Rectal smooth muscle tissue (tissue), 1 donor: ENCODE measurements around the gene ARMC2.
"Not testable (repeated sequence)": the region's sequence is repeated elsewhere in the genome, so short reads cannot be mapped to it uniquely, and the experiment has no call there.

ENCODE experiments used
- H3K27ac ChIP-seq: one replicate; pipeline ENCODE4 v1.7.0; 2013; ENCODE audit warnings: low read depth, low read length, inconsistent platforms
- H3K27me3 ChIP-seq: one replicate; pipeline ENCODE4 v1.7.0; 2013; ENCODE audit warnings: low read length; ENCODE audit not compliant: control insufficient read depth, insufficient read depth
- H3K36me3 ChIP-seq: one replicate; pipeline ENCODE4 v1.7.0; 2013; ENCODE audit warnings: low read length; ENCODE audit not compliant: control insufficient read depth, insufficient read depth
- H3K4me1 ChIP-seq: one replicate; pipeline ENCODE4 v1.7.0; 2013; ENCODE audit warnings: low read length; ENCODE audit not compliant: control insufficient read depth, insufficient read depth
- H3K4me3 ChIP-seq: one replicate; pipeline ENCODE4 v1.7.0; 2013; ENCODE audit warnings: low read length
- H3K9ac ChIP-seq: one replicate; pipeline ENCODE4 v1.7.0; 2013; ENCODE audit warnings: low read length

ARMC2 gene

DNA sequence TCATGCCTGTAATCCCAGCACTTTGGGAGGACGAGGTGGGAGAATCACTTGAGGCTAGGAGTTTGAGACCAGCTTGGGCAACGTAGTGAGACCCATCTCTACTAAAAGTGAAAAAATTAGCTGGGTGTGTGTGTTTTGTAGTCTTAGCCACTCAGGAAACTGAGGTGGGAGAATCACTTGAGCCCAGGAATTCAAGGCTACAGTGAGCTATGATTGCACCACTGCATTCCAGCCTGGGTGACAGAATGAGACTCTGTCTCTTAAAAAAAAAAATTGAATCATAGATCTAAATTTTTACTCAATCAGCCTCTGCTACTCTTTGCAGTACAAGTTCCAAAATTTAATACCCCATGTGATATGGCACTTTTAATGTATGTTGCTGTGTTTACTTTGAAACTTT lies 121.6 kb downstream of the ARMC2 start:
- Histone ChIP-seq H3K4me3 (no peak overlapping the region), H3K27me3 (no peaks in the 10 kb centered on the region), H3K9ac (no peak overlapping the region), H3K36me3 (no peaks in the 10 kb centered on the region), H3K27ac (no peak overlapping the region), H3K4me1 (no peaks in the 10 kb centered on the region)

DNA sequence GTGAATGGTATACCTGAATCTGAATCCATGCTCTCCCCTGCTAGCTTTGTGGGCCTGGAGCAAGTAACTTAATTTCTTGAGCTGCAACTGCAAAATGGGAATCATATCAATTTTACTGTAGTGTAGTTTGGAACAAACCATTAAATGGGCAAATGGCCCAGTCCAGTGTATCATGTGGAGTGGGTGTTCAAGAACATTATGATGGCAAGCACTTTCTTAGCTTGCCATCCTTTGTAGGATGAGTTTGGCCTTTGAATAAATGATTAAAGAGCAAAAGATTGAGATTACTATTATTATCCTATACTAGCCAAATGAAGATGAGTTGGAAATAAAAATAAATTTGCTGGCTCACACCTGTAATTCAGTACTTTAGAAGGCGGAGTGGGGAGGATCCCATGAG lies 126.0 kb downstream of the ARMC2 start:
- H3K27ac ChIP-seq = no peak overlapping the region
- no peaks in the 10 kb centered on the region for H3K36me3 ChIP-seq
- H3K4me1 ChIP-seq = no peaks in the 10 kb centered on the region
- no peaks in the 10 kb centered on the region for H3K27me3 ChIP-seq
- H3K4me3 ChIP-seq = no peak overlapping the region
- H3K9ac ChIP-seq = no peak overlapping the region

DNA sequence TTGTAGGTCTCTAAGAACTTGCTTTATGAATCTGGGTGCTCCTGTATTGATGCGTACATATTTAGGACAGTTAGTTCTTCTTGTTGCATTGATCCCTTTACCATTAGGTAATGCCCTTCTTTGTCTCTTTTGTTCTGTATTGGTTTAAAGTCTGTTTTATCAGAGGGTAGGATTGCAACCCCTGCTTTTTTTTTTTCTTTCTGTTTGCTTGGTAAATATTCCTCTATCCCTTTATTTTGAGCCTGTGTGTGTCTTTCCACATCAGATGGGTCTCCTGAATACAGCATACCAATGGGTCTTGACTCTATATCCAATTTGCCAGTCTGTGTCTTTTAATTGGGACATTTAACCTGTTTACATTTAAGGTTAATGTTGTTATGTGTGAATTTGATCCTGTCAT lies 130.4 kb downstream of the ARMC2 start:
- not testable (repeated sequence) for H3K36me3 ChIP-seq, H3K4me3 ChIP-seq, H3K4me1 ChIP-seq, H3K9ac ChIP-seq, H3K27ac ChIP-seq, H3K27me3 ChIP-seq

DNA sequence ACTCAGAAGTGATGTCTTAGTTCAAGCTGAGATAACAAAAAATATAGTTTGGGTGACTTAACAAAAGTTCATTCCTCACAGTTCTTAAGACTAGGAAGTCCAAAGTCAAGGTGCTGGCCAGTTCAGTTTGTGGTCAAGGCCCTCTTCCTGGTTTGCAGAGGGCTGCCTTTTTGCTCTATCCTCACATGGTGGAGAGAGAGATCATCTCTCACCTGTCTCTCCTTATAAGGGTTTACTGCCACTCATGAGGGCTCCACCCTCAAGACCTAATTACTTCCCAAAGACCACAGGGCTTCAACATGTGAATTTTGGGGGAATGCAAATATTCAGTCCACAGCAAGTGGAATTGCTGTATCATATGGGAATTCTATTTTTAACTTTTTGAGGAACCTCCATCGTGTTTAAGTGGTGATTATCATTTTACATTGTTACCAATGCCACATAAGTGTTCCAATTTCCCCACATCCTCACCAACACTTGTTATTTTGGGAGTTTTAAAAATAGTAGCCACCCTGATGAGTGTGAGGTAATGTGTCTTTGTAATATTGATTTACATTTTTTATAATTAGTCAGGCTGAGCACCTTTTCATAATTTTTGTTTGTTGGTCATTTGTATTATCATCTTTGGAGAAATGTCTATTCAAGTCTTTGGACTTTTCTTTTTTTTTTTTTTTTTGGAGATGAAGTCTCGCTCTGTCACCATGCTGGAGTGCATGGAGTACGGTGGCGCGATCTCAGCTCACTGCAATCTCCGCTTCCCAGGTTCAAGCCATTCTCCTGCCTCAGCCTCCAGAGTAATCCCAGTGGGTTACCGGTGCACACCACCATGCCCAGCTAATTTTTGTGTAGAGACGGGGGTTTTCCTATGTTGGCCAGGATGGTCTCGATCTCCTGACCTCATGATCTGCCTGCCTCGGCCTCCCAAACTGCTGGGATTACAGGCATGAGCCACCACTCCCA lies 134.2 kb downstream of the ARMC2 start:
- Histone ChIP-seq H3K4me3 (no peak overlapping the region), H3K36me3 (no peaks in the 10 kb centered on the region), H3K4me1 (no peaks in the 10 kb centered on the region), H3K27me3 (no peaks in the 10 kb centered on the region), H3K27ac (no peak overlapping the region), H3K9ac (no peak overlapping the region)

DNA sequence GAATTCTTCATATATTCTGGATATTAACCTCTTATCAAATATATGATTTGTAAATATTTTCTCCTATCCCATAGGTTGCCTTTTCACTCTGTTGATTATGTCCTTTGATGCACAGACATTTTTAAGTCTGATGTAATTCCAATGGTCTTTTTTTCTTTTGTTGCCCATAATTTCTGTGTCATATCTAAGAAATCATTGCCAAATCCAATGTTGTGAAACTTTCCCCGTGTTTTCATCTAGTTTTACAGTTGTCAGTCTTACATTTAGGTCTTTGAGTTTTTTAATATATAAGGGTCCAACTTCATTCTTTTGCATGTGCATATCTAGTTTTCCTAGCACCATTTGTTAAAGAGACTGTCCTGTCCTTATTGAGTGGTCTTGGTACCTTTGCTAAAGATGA lies 134.9 kb downstream of the ARMC2 start:
- no peaks in the 10 kb centered on the region for H3K36me3 ChIP-seq
- no peaks in the 10 kb centered on the region for H3K4me1 ChIP-seq
- H3K9ac ChIP-seq = no peak overlapping the region
- no peaks in the 10 kb centered on the region for H3K27me3 ChIP-seq
- no peak overlapping the region for H3K27ac ChIP-seq
- H3K4me3 ChIP-seq = no peak overlapping the region

DNA sequence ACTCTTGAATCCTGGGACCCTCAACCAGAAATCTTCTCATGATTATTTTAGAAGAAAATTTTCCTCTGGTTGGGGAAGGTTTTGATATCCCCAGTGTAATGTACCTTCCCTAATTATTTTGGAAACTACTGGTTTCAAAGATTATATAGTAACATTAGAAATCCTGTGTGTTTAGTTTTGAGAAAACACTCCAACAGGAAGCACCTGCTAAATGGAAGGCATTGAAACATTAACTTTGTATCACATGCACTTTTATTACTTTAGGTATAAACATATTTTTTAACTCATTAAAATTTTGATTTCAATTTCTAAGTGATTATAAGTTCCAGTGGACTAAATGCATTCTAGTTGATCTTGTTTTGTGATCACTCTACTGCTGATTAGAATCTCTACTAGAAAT lies 137.1 kb downstream of the ARMC2 start:
- H3K9ac ChIP-seq = no peak overlapping the region
- H3K4me1 ChIP-seq = no peaks in the 10 kb centered on the region
- H3K4me3 ChIP-seq = no peak overlapping the region
- no peaks in the 10 kb centered on the region for H3K27me3 ChIP-seq
- no peak overlapping the region for H3K27ac ChIP-seq
- no peaks in the 10 kb centered on the region for H3K36me3 ChIP-seq

DNA sequence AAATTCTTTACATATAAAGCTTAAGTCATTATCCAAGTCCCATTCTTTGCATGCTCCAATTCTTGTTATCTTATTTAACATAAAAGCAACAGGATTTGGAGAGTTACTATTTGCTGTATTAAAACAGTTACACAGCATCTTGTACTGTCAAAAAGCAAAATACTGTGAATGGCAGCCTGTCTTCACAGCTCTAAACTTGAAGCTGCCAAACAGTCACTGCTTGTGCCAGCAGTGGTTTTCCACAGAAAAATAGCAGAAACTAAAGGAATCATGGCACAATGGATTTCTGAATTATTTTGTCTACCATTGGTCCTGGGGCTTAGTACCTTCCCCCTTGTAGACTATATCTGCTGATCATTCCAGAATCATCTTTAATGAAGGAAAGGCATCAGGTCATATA lies 138.9 kb downstream of the ARMC2 start:
- Histone ChIP-seq H3K27me3 (no peaks in the 10 kb centered on the region), H3K4me3 (no peak overlapping the region), H3K36me3 (peaks cover 4% of the 10 kb centered on the region), H3K9ac (no peak overlapping the region), H3K4me1 (no peaks in the 10 kb centered on the region), H3K27ac (no peak overlapping the region)

DNA sequence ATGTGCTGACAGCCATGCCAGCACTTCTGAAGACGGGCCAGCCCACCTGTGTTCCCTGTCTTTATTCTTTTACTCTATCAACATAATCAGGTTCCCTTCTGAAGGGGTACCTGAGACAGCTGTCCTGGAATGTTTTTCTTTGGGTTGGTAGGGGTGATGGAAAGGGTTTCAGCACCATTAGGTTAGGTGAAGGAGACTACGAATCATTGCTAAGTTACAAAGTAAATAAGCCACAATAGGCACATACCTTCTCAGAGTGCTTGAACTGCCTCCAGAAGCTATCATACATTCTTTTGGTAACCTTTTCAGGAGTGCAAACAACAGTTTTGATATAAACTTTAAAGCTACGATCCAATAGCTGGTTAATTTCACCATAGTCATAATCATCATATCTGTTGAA lies 140.1 kb downstream of the ARMC2 start:
- H3K9ac ChIP-seq = no peak overlapping the region
- no peaks in the 10 kb centered on the region for H3K27me3 ChIP-seq
- no peaks in the 10 kb centered on the region for H3K4me1 ChIP-seq
- no peak overlapping the region for H3K4me3 ChIP-seq
- H3K27ac ChIP-seq = no peak overlapping the region
- peaks cover 4% of the 10 kb centered on the region for H3K36me3 ChIP-seq

DNA sequence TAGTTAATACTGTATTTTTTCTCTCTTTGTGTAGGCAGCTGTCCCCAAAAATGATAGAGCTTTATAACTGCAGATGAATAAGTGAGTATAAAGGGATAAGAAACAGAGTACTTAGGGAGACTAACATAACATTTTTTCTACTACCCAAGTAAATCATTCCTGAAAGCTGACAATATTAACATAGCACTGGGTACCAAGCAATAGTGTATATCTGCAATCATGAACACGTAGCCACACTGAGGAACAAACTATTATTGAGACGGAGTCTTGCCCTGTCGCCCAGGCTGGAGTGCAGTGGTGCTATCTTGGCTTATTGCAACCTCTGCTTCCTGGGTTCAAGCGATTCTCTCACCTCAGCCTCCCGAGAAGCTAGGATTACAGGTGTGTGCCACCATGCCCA lies 140.5 kb downstream of the ARMC2 start:
- Histone ChIP-seq H3K27me3 (no peaks in the 10 kb centered on the region), H3K9ac (no peak overlapping the region), H3K4me3 (no peak overlapping the region), H3K27ac (no peak overlapping the region), H3K4me1 (no peaks in the 10 kb centered on the region), H3K36me3 (peaks cover 4% of the 10 kb centered on the region)

DNA sequence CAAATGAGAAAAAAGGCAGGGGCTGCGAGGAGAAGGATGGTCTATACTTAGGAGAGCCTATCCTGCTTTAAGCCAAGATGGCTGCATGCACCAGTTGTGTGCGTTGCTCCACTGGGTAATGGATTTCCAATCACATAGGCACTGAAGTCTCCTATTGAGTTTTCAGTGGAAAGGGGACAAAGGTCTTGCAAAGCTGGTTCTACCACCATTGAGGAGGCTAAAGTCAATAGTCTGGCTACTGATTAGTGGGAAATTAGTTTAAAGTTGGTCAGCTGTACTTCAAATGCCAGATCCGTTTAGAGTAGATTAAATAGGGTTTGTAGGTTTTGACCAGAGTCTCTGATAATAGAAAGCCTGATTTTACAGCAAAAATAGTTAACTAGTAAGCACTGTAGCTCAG lies 141.5 kb downstream of the ARMC2 start:
- peaks cover 4% of the 10 kb centered on the region for H3K36me3 ChIP-seq
- no peak overlapping the region for H3K27ac ChIP-seq
- H3K27me3 ChIP-seq = no peaks in the 10 kb centered on the region
- no peak overlapping the region for H3K4me3 ChIP-seq
- no peak overlapping the region for H3K9ac ChIP-seq
- H3K4me1 ChIP-seq = no peaks in the 10 kb centered on the region

DNA sequence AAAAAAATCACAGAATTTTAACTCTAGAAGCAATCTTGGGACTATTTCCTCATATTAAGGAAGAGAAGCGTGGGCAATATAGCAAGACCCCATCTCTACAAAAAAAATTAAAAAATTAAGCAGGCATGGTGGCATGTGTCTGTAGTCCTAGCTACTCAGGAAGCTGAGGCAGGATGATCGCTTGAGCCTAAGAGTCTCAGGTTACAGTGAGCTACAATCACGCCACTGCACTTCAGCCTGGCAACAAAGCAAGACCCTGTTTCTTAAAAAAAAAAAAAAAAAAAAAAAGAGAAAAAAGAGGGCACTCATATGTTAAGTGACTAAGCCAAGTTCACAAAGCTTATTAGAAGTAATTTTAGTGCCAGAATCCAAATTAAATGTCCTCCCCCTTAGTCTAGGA lies 145.7 kb downstream of the ARMC2 start:
- Histone ChIP-seq H3K4me1 (no peaks in the 10 kb centered on the region), H3K9ac (no peak overlapping the region), H3K27ac (no peak overlapping the region), H3K27me3 (no peaks in the 10 kb centered on the region), H3K4me3 (no peak overlapping the region), H3K36me3 (peaks cover 6% of the 10 kb centered on the region)

DNA sequence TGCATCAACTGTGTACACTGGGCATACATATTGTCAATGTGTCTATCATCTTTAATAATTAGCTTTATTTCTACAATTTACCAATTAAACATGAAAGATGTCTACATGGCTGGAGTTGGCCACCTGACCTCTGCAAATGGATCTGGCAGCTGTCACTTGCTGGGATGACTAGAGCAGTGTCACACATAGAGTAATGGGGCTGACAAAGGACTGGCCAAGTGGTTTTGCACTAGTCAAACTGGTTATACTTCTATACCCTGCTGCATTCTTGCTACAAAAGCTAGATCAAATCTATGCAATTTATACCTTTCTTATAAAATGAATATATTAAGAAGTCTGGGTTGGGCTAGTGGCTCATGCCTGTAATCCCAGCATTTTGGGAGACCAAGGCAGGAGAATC lies 147.1 kb downstream of the ARMC2 start:
- H3K4me1 ChIP-seq = no peaks in the 10 kb centered on the region
- peaks cover 8% of the 10 kb centered on the region for H3K36me3 ChIP-seq
- H3K27me3 ChIP-seq = no peaks in the 10 kb centered on the region

DNA sequence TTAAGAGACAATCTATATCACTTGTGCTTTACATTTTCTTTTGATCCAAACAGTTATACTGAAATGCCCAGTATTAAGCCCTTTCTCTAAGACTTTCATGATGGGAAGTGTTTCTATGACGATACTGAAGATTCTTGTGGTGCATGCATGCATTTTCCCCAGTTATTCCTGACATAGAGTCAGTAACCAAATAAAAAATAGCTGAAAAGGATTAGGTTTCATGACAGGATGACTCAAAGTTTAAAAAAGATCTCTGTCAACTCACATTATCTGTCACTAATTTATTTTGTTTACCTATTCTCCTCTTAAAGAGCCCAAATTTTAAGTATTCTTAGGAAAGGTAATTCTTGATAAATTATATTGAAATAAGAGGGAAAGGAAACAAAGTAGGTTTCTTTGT lies 148.0 kb downstream of the ARMC2 start:
- H3K9ac ChIP-seq = no peak overlapping the region
- H3K36me3 ChIP-seq = peaks cover 8% of the 10 kb centered on the region
- no peaks in the 10 kb centered on the region for H3K27me3 ChIP-seq

More for the DNA sequence above, 147.1 kb downstream of the ARMC2 start:
- no peak overlapping the region for H3K9ac ChIP-seq
- H3K27ac ChIP-seq = no peak overlapping the region
- no peak overlapping the region for H3K4me3 ChIP-seq

More for the DNA sequence above, 148.0 kb downstream of the ARMC2 start:
- no peak overlapping the region for H3K4me3 ChIP-seq
- peaks cover 2% of the 10 kb centered on the region for H3K4me1 ChIP-seq
- no peak overlapping the region for H3K27ac ChIP-seq
